GM19455 (cell line): ENCODE results near the gene SLC6A17.

Experiments used
- ATAC-seq: cut with Tn5 transposase; IDR thresholded peaks from one replicate; pipeline ENCODE4 v1.9.1; 2021; ENCODE audit not compliant: unreplicated experiment

Gene SLC6A17

DNA sequence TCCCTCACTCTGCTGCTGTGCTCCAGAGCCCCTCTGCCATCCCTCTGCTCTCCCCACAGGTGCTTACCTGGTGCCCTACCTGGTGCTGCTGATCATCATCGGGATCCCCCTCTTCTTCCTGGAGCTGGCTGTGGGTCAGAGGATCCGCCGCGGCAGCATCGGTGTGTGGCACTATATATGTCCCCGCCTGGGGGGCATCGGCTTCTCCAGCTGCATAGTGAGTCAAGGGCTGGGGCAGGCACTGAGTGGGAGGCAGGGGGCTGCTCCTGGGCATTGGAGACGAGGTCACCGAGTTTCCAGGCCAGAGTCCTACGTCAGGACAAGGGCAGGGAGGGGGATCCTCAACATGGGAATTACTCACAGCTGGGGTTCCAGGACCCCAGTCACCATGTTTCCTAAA is 21.7 kb downstream of the SLC6A17 start:
- no peak for ATAC-seq

DNA sequence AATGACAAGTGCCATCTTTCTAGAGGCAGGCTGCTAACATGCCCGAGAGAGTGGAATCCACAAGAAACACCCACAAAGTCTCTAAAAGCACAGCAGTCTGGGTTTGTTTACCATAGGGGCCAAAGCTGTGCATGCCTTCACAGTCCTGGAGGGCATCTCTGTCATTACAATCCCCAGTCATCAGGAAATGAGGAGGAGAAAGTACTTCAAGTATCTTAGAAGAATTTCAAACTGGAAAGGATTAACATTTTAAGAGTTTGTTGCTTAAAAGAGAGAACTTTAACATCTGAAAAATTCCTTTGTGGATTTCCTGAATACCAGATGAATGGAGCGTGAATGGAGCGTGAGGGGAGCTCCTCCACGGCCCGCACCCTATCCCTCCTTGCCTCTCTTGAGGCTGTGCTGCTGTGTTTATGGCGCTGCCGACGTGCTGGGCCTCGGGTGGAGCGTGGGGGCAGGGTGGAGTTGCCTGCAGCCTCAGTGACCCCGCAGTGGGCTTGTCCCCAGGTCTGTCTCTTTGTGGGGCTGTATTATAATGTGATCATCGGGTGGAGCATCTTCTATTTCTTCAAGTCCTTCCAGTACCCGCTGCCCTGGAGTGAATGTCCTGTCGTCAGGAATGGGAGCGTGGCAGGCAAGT is 23.3 kb downstream of the SLC6A17 start:
- no peak for ATAC-seq

DNA sequence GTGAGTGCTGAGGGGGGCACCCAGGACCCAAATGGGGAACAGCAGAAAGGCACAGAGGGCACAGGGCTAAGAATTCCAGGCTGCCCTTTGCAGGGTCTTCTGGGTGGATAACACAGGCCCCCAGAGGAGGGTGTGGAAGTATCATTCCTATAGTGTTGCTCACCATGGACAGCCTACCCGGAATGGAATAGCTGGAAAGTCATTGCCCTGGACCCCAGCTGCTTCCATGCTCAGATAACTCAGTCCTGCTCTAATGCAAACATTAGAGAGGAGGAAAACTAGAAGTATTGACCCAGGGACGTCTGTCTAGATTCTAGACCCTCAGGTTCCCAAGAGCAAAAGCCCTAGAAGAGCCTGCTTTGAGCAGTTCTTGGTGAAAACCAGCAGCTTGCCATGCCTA is 24.7 kb downstream of the SLC6A17 start:
- no peak for ATAC-seq

GRCh38 chr1:110176299-110176956 is 26.1 kb downstream of the SLC6A17 start:
- no peak for ATAC-seq

GRCh38 chr1:110177775-110178174 is 27.5 kb downstream of the SLC6A17 start:
- no peak for ATAC-seq

DNA sequence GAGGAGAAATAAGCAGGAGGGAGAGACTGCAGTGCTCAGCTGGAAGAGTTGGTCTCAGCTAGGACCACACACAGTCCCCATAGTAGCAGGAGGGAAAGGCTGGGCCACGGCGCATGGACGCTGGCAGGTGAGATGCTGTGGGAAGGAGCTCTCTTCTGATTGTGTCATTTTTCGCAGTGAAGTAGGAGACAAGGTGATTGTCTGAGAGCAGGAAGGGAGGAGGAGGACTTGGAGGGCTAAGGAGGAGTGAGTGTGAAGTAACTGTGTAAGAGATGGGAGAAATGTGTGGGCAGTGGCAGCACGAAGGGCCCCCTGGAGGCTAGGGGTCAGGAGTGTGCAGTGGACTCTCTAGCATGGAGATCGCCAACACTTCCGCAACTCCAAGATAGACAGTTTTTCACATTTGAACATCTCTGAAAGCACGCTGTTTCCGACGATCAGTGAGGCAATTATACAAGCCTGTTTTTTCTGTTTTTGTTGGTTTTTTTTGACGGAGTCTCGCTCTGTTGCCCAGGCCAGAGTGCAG is 33.4 kb downstream of the SLC6A17 start:
- no peak for ATAC-seq

GRCh38 chr1:110184446-110184845 is 34.2 kb downstream of the SLC6A17 start:
- no peak for ATAC-seq

DNA sequence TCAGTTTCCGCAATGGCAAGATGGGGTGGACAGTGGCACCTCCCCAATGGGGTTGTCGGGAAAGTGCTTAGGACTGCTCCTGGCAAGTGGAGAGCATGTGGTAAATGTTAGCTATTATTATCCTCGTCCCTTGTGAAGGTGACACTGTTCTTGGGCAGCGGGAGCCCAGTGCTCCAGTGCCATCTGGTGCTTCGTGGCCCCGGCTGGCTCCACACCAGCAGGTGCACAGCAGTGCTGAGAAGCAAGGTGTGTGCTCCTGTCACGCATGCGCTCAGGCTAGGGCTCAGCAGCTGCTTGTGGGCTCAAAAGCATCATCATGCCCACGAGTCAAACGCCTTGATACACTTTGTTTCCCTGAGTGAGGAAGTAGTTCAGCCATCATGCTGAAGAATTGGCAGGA is 34.9 kb downstream of the SLC6A17 start:
- no peak for ATAC-seq

DNA sequence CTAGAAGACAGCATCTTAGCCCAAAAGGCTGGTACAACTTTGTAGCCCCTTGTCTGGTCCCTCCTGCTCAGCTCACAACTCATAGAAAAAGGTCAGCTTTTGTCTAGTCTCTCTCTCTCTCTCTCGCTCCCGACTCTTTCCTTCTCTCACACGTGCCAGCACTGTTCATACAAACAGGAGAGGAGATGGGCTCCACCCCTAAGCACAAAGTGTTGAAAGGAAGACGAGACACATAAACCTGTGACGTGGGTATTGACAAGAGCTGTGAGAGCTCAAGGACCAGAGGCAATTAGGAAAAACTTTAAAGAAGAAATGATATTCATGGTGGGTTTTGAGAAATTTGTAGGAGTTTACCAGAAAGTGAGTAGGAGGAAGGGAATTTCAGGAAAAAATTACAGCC is 36.3 kb downstream of the SLC6A17 start:
- ATAC-seq: no peak

DNA sequence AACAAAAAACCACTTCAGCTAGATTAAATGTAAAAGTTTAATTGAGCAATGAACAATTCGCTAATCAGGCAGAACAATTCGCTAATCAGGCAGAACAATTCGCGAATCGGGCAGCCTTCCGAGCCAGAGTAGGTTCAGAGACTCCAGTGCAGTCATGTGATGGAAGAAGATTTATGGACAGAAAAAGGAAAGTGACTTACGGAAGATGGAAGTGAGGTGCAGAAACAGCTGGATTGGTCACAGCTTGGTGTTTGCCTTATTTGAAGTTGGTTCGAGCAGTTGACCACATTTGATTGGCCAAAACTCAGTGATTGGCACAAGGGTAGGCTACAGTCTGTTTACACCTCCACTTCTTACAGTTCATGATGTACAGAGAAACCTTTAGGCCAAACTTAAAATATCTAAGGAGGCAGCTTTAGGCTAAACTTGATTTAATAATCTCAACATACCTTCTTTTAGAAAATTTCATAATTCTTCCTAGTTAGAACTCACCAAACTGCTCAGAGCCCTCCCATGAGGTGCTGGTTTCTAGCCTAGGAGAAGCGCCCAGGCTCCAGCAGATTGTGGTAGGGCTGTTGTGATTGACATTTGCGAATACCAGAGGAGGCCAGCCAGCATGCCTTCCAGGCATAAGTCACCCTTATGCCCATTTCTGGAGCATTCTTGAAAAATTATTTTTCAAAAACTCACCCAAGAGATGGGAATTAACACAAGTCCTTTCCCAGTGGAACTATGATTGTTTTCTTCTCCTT is 37.0 kb downstream of the SLC6A17 start:
- ATAC-seq: no peak

DNA sequence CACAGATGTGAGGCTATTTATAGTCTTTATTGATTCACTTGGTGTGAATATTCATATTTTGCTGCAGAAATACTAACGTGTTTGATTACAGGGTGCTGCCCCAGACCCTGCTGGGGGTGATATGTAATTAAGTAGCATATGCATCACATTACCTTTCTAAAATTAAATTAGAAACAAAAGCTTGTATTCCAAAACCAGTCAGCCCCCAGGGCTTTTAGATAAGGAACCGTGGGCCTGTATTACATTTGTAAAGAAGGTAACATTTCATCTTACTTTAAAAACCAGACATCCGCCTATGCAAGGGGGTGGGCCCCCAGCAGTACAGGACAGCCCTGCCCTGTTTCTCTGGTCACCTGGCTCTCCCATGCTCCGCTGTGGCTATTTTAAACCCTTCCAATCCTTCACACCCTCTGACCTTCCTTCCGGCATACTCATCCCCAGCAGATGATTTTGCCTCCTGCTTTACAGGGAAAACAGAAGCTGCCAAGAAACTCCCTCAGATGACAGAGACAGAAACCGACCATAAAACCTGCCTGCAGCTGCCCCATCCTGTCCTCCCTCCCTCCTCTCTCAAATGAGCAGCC is 37.8 kb downstream of the SLC6A17 start:
- no peak for ATAC-seq

DNA sequence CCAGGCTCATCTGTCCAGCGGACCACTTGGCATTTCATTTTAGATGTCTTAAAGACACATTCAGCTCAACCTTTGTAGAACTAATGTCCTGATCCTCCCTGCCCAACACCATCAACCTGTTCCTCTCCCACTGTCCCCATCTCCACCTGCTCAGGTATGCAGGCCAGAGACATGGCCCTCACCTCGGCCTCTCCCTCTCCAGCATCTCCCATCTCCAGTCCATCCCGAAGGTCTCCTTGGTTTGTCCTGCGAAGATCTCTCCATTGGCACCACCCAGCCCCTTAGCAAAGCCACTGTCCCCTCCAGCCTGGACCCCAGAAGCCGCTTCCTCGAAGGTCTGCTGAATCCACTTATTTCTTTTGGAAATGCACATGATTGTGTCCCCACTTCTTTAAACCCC is 38.9 kb downstream of the SLC6A17 start:
- no peak for ATAC-seq

DNA sequence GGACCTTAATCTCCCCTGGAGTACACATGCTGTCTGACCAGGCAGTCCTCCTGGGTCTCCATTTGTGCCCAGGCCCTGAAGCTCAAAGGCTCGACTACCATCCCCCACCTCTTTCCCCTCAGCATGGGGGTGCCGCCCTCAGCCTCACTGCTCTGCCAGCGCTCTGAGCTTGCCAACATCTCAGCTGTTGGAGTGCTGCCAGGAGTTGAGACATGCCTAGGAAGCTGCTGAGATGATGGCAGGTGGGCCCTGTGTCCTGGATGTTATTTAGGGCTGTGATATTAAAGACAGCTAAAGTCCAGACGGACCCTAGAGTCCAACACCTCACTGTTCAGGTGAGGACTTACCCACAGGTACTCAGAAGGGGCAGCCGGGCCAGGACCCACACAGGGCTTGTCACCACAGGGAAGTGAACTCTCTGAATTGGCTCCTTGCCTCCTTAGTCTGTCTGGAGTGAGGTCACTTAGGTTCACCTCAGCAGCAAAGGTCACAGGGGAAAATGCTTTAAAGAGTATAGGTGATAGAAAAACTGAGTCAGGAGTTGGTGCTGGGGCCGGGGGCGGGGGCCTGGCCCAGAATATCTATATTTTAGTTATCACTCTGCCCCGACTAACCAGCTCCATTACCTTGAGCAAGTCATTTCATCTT is 40.1 kb downstream of the SLC6A17 start:
- no peak for ATAC-seq

- ATAC-seq: no peak
These were observed 42.2 kb downstream of the SLC6A17 start for GRCh38 chr1:110192541-110192940.

DNA sequence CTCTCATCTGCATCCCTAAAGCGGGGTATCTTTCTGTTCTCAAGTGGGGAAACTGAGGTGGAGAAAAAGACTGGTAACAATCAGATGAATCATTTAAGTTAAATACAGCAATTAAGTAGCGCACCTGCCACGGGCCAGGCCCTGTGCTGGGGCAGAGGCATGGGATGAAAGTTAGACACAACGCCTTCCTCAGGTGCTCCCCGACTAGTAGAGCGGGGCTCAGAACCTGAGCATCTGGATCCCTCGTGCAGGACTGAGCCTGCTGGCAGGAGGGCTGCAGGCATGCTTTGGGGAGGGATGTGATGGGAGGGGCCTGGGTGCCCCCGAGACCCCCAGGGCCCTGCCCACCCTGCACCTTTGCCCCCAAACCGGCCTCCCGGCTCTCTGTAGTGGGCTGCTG is 44.9 kb downstream of the SLC6A17 start:
- ATAC-seq: no peak

- ATAC-seq: no peak
These were observed 46.8 kb downstream of the SLC6A17 start for GRCh38 chr1:110196917-110197765.

- no peak for ATAC-seq
These were observed 47.8 kb downstream of the SLC6A17 start for GRCh38 chr1:110197905-110198629.

DNA sequence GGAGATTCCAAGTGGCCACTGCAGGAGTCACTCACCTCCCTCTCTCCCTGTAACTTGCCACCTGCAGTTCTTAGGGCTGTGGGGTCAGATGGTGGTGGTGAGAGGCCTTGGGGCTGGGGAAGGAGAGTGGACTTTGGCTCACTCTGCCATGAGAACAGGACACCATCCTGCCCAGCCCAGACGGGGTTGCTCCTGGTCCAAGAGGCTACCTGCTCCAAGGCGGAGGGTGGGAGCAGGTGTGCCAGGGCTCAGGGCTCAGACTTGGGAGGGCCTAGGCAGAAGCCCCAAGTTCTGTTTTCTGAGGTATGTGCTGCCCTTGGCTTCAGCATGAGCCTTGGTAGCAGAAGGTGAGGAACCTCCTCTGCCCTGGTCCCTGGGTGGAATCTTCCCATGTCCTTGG is 48.5 kb downstream of the SLC6A17 start:
- no peak for ATAC-seq

- ATAC-seq: no peak
These were observed 49.9 kb downstream of the SLC6A17 start for GRCh38 chr1:110200190-110200589.

GRCh38 chr1:110200666-110201065 is 50.4 kb downstream of the SLC6A17 start:
- ATAC-seq: no peak
